SU-DHL-6 (cell line): ENCODE results near the gene SYT2.

Experiments used
- H2AFZ ChIP-seq: fragments of 200-600 bp; sonication (generic); 2 replicates; pipeline ENCODE4 v1.6.1; 2014; ENCODE audit warnings: low read depth, mild to moderate bottlenecking, moderate library complexity, mixed read lengths, antibody characterized with exemption, low read length; ENCODE audit not compliant: severe bottlenecking
- H3F3A ChIP-seq: fragments of 200-600 bp; shearing (Covaris generic); 2 replicates; pipeline ENCODE4 v1.6.0; 2016; ENCODE audit warnings: antibody characterized with exemption, mild to moderate bottlenecking; ENCODE audit not compliant: insufficient read depth
- H3K27ac ChIP-seq: fragments of 200-600 bp; sonication (generic); 2 replicates; pipeline ENCODE4 v1.5.1; 2016; ENCODE audit warnings: low read depth, mild to moderate bottlenecking, low read length, moderate library complexity, mixed read lengths
- H3K27me3 ChIP-seq: fragments of 200-600 bp; sonication (generic), shearing (Covaris generic); 2 replicates; pipeline ENCODE4 v1.6.0; 2014; ENCODE audit warnings: mild to moderate bottlenecking, low read length
- H3K36me3 ChIP-seq: fragments of 200-600 bp; sonication (generic); 2 replicates; pipeline ENCODE4 v1.6.1; 2014; ENCODE audit warnings: mild to moderate bottlenecking, low read length, mixed read lengths
- H3K4me2 ChIP-seq: fragments of 300-600, 200-600 bp; shearing (Covaris generic), sonication (generic); 2 replicates; pipeline ENCODE4 v1.6.0; 2014; ENCODE audit warnings: low read length, low read depth, mild to moderate bottlenecking; ENCODE audit not compliant: poor library complexity, severe bottlenecking
- H3K4me3 ChIP-seq: fragments of 200-600 bp; sonication (generic); 2 replicates; pipeline ENCODE4 v1.5.1; 2014; ENCODE audit warnings: antibody characterized with exemption, low read length, mild to moderate bottlenecking, mixed read lengths; ENCODE audit not compliant: insufficient read depth, poor library complexity, severe bottlenecking
- H3K79me2 ChIP-seq: fragments of 200-600 bp; sonication (generic); 2 replicates; pipeline ENCODE4 v1.6.1; 2014; ENCODE audit warnings: mild to moderate bottlenecking, low read length, moderate library complexity; ENCODE audit not compliant: insufficient read depth
- H3K9ac ChIP-seq: fragments of 200-600 bp; sonication (generic); 2 replicates; pipeline ENCODE4 v1.7.0; 2014; ENCODE audit warnings: mild to moderate bottlenecking, low read length
- H3K9me2 ChIP-seq: fragments of 200-600 bp; sonication (generic); replicated peaks from 2 replicates; pipeline ENCODE4 v1.6.1; 2014; ENCODE audit warnings: low read length; ENCODE audit not compliant: insufficient read depth
- H3K9me3 ChIP-seq: fragments of 200-600 bp; sonication (generic); 2 replicates; pipeline ENCODE4 v1.6.1; 2014; ENCODE audit warnings: low read length, mixed read lengths; ENCODE audit not compliant: insufficient read depth
- H4K20me1 ChIP-seq: fragments of 200-600 bp; sonication (generic); 2 replicates; pipeline ENCODE4 v1.6.1; 2014; ENCODE audit warnings: low read depth, mild to moderate bottlenecking, antibody characterized with exemption, low read length, moderate library complexity, mixed read lengths
- EZH2phosphoT487 ChIP-seq: fragments of 200-600 bp; sonication (generic), shearing (Covaris generic); conservative IDR thresholded peaks from 2 replicates; pipeline ENCODE4 v1.6.1; 2018; ENCODE audit warnings: mild to moderate bottlenecking, antibody characterized with exemption, low read length, moderate library complexity, mixed read lengths
- TF ChIP-seq, protein P1 (sequence below): fragments of 200-600 bp; sonication (generic); IDR thresholded peaks from one replicate; pipeline ENCODE4 v1.5.1; 2017; ENCODE audit warnings: antibody characterized with exemption, mild to moderate bottlenecking, low read length, moderate library complexity; ENCODE audit not compliant: insufficient read depth, poor library complexity, severe bottlenecking

SYT2 gene

DNA sequence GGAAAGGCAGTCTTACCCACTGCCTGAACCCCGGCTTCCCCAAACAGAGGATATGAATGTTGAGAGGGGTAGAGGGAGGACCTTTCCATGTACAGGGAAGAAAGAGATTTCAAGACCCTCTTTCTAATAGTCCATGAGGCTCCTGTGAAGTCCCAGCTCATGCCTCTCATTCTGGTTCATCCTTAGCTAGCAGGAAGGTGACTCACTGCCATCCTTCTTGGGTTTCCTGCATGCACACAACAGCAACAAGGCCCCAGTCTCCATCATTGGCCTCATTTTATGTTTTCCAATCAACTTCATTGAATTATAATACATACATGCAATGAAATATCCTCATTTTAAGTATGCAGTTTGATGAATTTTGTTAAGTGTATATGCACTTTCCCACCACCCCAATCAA, 46.2 kb downstream of the SYT2 start:
- no peaks in the 10 kb centered on the region for H3K36me3 ChIP-seq
- H3K27ac ChIP-seq: no peak overlapping the region
- no peaks in the 10 kb centered on the region for H4K20me1 ChIP-seq
- no peaks in the 10 kb centered on the region for H3K9me3 ChIP-seq
- H3K4me2 ChIP-seq: no peak overlapping the region
- no peak for TF ChIP-seq EZH2phosphoT487
- TF ChIP-seq, protein P1, sequence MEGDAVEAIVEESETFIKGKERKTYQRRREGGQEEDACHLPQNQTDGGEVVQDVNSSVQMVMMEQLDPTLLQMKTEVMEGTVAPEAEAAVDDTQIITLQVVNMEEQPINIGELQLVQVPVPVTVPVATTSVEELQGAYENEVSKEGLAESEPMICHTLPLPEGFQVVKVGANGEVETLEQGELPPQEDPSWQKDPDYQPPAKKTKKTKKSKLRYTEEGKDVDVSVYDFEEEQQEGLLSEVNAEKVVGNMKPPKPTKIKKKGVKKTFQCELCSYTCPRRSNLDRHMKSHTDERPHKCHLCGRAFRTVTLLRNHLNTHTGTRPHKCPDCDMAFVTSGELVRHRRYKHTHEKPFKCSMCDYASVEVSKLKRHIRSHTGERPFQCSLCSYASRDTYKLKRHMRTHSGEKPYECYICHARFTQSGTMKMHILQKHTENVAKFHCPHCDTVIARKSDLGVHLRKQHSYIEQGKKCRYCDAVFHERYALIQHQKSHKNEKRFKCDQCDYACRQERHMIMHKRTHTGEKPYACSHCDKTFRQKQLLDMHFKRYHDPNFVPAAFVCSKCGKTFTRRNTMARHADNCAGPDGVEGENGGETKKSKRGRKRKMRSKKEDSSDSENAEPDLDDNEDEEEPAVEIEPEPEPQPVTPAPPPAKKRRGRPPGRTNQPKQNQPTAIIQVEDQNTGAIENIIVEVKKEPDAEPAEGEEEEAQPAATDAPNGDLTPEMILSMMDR: no peak
- no peaks in the 10 kb centered on the region for H3F3A ChIP-seq
- no peak overlapping the region for H3K9ac ChIP-seq
- H3K27me3 ChIP-seq: no peaks in the 10 kb centered on the region
- H3K79me2 ChIP-seq: no peaks in the 10 kb centered on the region
- no peak overlapping the region for H2AFZ ChIP-seq
- H3K4me3 ChIP-seq: no peak overlapping the region
- H3K9me2 ChIP-seq: no peaks in the 10 kb centered on the region

DNA sequence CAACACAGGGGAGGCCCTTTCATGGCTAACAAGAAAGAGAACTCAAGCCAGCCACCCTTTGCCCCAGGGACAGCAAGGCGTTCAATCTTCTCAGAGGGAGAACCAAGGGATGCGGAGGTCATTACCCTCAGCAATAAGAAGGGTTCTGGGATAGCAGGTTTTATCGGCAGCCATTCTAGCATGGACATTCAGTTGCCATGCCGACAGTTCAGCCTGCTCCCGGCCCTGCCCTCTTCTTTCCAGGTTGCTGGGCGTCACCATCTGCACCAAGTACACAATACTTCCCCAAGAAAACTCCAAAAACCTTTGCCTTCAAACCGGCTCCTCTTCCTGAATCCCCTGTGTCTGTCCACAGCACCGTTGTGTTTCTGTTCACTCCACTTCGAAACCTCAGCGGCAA, 47.1 kb downstream of the SYT2 start:
- H3K9me3 ChIP-seq: no peaks in the 10 kb centered on the region
- H4K20me1 ChIP-seq: no peaks in the 10 kb centered on the region
- no peak overlapping the region for H3K4me2 ChIP-seq
- H3K4me3 ChIP-seq: no peak overlapping the region
- TF ChIP-seq, protein P1: no peak
- TF ChIP-seq EZH2phosphoT487: no peak
- H3K27me3 ChIP-seq: no peaks in the 10 kb centered on the region
- H3K27ac ChIP-seq: no peak overlapping the region
- no peak overlapping the region for H2AFZ ChIP-seq
- H3K79me2 ChIP-seq: no peaks in the 10 kb centered on the region
- H3K36me3 ChIP-seq: no peaks in the 10 kb centered on the region
- H3K9ac ChIP-seq: no peak overlapping the region
- no peaks in the 10 kb centered on the region for H3K9me2 ChIP-seq
- H3F3A ChIP-seq: no peaks in the 10 kb centered on the region

DNA sequence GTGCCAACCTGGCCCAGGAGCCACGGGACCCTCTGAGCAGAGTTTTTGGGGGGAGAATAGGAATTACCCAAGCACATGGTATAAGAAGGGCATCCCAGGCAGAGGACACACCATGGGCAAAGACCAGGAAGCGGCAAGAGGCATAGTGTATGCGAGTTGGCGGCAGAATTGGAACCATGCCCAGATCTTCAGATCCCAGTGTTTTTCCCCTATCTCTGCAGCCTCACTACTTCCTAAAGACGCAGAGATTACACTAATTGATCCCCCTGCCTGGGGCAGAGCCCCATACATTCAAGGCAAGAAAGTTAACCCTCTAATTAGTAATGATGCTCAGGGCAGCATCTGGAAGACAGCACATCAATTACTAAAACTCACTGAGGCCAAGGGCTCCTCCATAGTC, 48.2 kb downstream of the SYT2 start:
- Histone ChIP-seq H3K9ac (no peak overlapping the region), H2AFZ (no peak overlapping the region), H3K36me3 (no peaks in the 10 kb centered on the region), H3K27ac (no peak overlapping the region), H4K20me1 (no peaks in the 10 kb centered on the region), H3K9me2 (no peaks in the 10 kb centered on the region), H3K4me2 (no peak overlapping the region), H3F3A (no peaks in the 10 kb centered on the region), H3K79me2 (no peaks in the 10 kb centered on the region), H3K4me3 (no peak overlapping the region), H3K9me3 (no peaks in the 10 kb centered on the region), H3K27me3 (no peaks in the 10 kb centered on the region)
- TF ChIP-seq, protein P1: no peak
- no peak for TF ChIP-seq EZH2phosphoT487
